ENCODE results near the gene BNC2.

- TF ChIP-seq SP1 (IDR thresholded peaks at IDR 0.05) (no peak), FOXM1 (IDR thresholded peaks at IDR 0.05; ENCODE audit: borderline replicate concordance) (no peak), SUZ12 (IDR thresholded peaks at IDR 0.05) (no peak), BHLHE40 (IDR thresholded peaks at IDR 0.05; ENCODE audit: borderline replicate concordance) (no peak), NFRKB (IDR thresholded peaks at IDR 0.05) (no peak), ARNT (IDR thresholded peaks at IDR 0.05) (no peak), FOXK2 (IDR thresholded peaks at IDR 0.05) (no peak)
Observed at GRCh38 chr9:16679327-16679821, 191.1 kb downstream of the BNC2 start.
